Activated B cell treated with CpG ODN at 0.5 μM for 24 hours (primary cell): ENCODE measurements around the gene IRF5. TPM values are rescaled to one million over a fixed set of nuclear protein-coding genes. Genes with fewer than 3 reads are reported as not detected.

Experiments used
- ATAC-seq: fragments of 200-7000 bp; cut with Tn5 transposase; one replicate; pipeline ENCODE4 v1.10.0; 2021; ENCODE audit warnings: low read depth, mild to moderate bottlenecking, moderate library complexity
- CTCF ChIA-PET: fragments of 350-600 bp; sonication (Branson Sonifier 250); formaldehyde crosslinking; loops from one replicate; lab custom pipeline; 2021; ENCODE audit warnings: antibody characterized with exemption; lab: Charles Lee
- POLR2A ChIA-PET: fragments of 350-600 bp; sonication (Branson Sonifier 250); formaldehyde crosslinking; loops from one replicate; lab custom pipeline; 2021; ENCODE audit warnings: antibody characterized with exemption; lab: Charles Lee
- DNase-seq: peaks from one replicate; pipeline ENCODE4 v3.0.0; 2022
- H3K27ac Mint-ChIP-seq: one replicate; pipeline ENCODE4 v1.8.0; 2020; ENCODE audit warnings: mixed read lengths
- H3K27me3 Mint-ChIP-seq: one replicate; pipeline ENCODE4 v1.8.0; 2021; ENCODE audit warnings: mixed read lengths
- H3K36me3 Mint-ChIP-seq: one replicate; pipeline ENCODE4 v1.8.0; 2021; ENCODE audit warnings: low read depth, mixed read lengths
- H3K4me1 Mint-ChIP-seq: one replicate; pipeline ENCODE4 v1.8.0; 2021; ENCODE audit warnings: mixed read lengths
- H3K4me3 Mint-ChIP-seq: one replicate; pipeline ENCODE4 v1.8.0; 2020; ENCODE audit warnings: mild to moderate bottlenecking, mixed read lengths
- H3K9me3 Mint-ChIP-seq: one replicate; pipeline ENCODE4 v1.8.0; 2020; ENCODE audit warnings: mixed read lengths
- intact Hi-C: fragments of 100-400 bp; cut with micrococcal nuclease; formaldehyde crosslinking; loops from one replicate; pipeline ENCODE4 v1.15.1; 2024
- total RNA-seq: library from RNA; stranded (reverse); gene quantifications from 2 replicates; pipeline ENCODE4 v1.2.3, GENCODE V29; 2022
- TF ChIP-seq, protein P1 (sequence below): fragments of 200-600 bp; IDR thresholded peaks from one replicate; pipeline ENCODE4 v1.8.0; 2022; ENCODE audit warnings: antibody characterized with exemption, mild to moderate bottlenecking

The IRF5 gene
- total RNA-seq, 1 donor from 2014 or later: 164 TPM

DNA sequence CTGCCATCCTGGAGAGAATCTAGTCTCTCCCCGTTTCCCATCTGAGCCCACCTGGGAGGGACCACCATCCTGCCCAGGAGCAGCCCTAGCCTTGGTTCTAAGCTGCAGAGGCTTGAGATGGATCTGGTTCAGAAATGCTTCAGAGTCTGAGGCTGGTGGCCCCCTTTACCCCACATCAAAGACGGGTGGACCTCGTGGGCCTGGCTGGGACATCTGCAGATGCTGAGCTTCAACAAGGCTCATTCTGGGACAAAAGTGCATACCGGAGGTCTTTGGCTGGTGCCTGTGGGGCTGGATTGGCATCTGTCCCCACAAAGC lies 4.9 kb upstream of the IRF5 start:
- Mint-ChIP-seq H3K4me1 (peaks cover 47% of the 10 kb centered on the region), H3K4me3 (peak overlapping the region; percentile 79), H3K27ac (peak overlapping the region; percentile 92), H3K36me3 (peaks cover 2% of the 10 kb centered on the region), H3K9me3 (no peaks in the 10 kb centered on the region), H3K27me3 (no peaks in the 10 kb centered on the region)
- intact Hi-C loops: loop anchor here (1.0 to 10.0 kb wide), 2 partner anchors 8 to 682 kb away; partner anchors contain the start of gene NRF1
- DNase-seq (no peak), ATAC-seq (no peak)
- TF ChIP-seq, protein P1, sequence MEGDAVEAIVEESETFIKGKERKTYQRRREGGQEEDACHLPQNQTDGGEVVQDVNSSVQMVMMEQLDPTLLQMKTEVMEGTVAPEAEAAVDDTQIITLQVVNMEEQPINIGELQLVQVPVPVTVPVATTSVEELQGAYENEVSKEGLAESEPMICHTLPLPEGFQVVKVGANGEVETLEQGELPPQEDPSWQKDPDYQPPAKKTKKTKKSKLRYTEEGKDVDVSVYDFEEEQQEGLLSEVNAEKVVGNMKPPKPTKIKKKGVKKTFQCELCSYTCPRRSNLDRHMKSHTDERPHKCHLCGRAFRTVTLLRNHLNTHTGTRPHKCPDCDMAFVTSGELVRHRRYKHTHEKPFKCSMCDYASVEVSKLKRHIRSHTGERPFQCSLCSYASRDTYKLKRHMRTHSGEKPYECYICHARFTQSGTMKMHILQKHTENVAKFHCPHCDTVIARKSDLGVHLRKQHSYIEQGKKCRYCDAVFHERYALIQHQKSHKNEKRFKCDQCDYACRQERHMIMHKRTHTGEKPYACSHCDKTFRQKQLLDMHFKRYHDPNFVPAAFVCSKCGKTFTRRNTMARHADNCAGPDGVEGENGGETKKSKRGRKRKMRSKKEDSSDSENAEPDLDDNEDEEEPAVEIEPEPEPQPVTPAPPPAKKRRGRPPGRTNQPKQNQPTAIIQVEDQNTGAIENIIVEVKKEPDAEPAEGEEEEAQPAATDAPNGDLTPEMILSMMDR: no peak
- ChIA-PET CTCF (interaction anchor here (1.0 to 1.5 kb wide), 4 partner anchors 18 to 285 kb away, joined by 3 to 8 read pairs (median 4); no protein-coding TSS in a partner anchor), POLR2A (interaction anchor here (1.5 to 1.8 kb wide), 5 partner anchors 8 to 122 kb away, joined by 4 to 11 read pairs (median 6); partner anchors contain the start of gene TNPO3)

DNA sequence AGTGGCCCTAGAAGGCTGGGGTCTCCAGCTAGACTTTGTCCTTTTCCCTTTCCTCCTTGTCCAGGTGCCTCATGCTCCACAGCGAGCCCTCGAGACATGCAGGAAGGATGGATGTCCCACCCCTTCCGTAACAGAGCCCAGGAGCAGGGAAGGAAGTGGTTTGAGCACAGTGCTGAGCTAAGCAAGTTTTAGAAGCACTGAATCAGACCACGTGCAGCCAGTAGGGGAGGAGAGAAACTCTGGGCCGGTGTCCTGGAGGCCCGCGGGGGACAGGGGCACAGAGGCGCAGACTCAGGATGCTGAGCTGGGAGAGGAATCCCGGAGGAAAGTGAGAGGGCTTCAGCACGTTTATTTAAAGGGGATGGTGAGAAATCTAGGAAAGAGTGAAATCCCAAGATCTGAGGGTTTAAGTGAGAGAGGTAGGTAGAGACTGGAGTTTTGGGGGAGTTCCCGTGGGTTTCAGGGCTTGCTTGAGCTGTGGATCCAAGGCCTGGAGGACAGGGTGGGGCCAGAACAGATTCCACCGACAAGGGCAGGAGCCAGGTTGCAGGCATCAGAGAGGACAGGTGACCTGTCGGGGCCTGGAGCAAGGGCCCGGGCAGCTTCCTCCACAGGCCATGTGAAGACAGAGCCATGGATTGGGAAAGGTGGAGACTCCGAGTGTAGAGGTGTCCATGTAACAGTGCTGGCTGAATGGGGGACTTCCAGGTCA lies 4.4 kb upstream of the IRF5 start:
- ChIA-PET POLR2A (interaction anchor here (0.6 to 2.6 kb wide), 9 partner anchors 8 to 121 kb away, joined by 3 to 12 read pairs (median 5); partner anchors contain the start of gene TNPO3), CTCF (interaction anchor here (1.0 to 1.5 kb wide), 4 partner anchors 19 to 285 kb away, joined by 3 to 8 read pairs (median 4); no protein-coding TSS in a partner anchor)
- no peak for DNase-seq
- H3K27me3 Mint-ChIP-seq: no peaks in the 10 kb centered on the region
- H3K27ac Mint-ChIP-seq: peak overlapping the region; percentile 92
- H3K9me3 Mint-ChIP-seq: no peaks in the 10 kb centered on the region
- peak overlapping the region; percentile 79 for H3K4me3 Mint-ChIP-seq
- intact Hi-C loops: loop anchor here (1.0 to 10.0 kb wide), 2 partner anchors 8 to 681 kb away; partner anchors contain the start of gene NRF1
- peaks cover 47% of the 10 kb centered on the region for H3K4me1 Mint-ChIP-seq
- peak; percentile 43 for ATAC-seq
- peaks cover 3% of the 10 kb centered on the region for H3K36me3 Mint-ChIP-seq
- TF ChIP-seq, protein P1: no peak

DNA sequence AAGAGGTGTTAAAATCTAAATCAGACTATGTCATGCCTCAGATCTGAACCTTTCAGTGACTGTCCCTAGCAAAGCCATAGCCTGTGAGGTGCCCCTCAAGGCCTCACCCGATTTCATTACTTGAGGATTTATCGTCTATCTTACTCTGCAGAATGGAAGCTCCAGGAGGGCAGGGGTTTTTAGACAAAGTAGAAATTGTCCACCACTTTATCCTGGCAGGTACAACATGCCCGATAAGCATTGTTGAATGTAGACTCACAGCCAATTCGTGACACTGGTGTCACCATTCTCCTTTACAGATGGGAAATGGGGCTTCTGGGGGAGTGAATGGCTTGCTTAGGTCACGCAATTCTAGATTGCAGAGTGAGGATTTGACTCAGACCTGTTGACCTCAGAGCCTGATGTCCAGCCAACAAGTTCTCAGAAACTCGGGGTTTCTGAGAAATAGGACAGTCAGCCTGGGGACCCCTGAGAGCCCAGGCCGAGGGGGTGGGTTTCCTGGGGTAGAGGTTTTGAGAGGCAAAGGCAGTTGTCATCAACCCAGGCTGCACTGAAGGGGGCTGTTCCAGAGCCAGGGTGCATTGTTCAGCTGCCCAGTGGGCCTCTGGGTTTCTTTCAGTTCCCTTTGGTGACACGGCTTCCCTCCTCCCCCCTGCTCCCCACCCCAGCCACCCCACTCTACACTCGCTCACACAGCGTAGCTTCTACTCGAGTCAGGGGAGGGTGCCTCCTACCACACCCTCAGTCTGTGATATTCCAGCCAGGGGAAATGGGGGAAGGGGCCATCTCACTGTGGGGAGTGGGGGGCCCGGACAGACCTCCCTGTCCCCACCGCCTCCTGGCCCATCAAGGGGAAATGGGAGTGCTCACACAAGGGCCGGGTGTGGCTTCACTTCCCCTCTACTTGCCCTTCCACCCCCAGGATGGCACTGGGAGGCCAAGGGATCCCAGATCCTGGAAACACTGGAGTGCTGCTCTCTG lies 3.1 kb upstream of the IRF5 start:
- Mint-ChIP-seq H3K4me1 (peaks cover 53% of the 10 kb centered on the region), H3K27me3 (no peaks in the 10 kb centered on the region), H3K36me3 (peaks cover 7% of the 10 kb centered on the region), H3K27ac (peak overlapping the region; percentile 79), H3K9me3 (no peaks in the 10 kb centered on the region), H3K4me3 (peak overlapping the region; percentile 65)
- ChIA-PET CTCF (interaction anchor here (0.5 to 1.5 kb wide), 3 partner anchors 157 to 919 kb away, joined by 3 to 4 read pairs (median 4); no protein-coding TSS in a partner anchor), POLR2A (interaction anchor here (0.6 to 2.6 kb wide), 9 partner anchors 20 to 212 kb away, joined by 3 to 12 read pairs (median 5); no protein-coding TSS in a partner anchor)
- ATAC-seq: peak; percentile 40
- intact Hi-C loops: loop anchor here (5.0 to 10.0 kb wide), 2 partner anchors 142 to 680 kb away; partner anchors contain the start of genes CCDC136 and NRF1
- no peak for DNase-seq
- TF ChIP-seq, protein P1: no peak

DNA sequence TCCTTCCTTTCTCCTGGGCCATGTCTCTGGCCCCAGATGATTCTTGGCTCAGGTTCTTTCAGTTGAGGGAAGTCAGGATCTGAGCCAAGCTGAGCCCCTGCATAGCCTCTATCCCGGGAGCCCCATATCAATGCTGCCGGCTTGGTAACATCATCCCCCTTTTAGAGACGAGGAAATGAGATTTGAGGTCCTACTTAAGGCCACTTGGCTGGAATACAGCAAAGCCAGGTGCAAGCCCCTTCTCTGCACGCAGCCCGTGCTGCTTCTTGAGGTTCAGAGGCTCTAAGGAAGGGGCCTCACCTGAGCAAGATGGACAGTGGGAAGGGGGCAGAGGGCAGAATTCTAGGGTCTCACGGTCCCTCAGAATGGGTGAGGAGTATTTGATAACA lies 2.4 kb upstream of the IRF5 start:
- CTCF ChIA-PET: interaction anchor here (0.5 to 1.5 kb wide), 2 partner anchors 32 to 918 kb away, joined by 3 read pairs; no protein-coding TSS in a partner anchor
- Mint-ChIP-seq H3K9me3 (no peaks in the 10 kb centered on the region), H3K36me3 (peaks cover 7% of the 10 kb centered on the region), H3K4me3 (peak overlapping the region; percentile 65), H3K27ac (peak overlapping the region; percentile 79), H3K4me1 (peaks cover 60% of the 10 kb centered on the region), H3K27me3 (no peaks in the 10 kb centered on the region)
- TF ChIP-seq, protein P1: no peak
- ATAC-seq: no peak
- intact Hi-C loops: loop anchor here (5.0 to 10.0 kb wide), 2 partner anchors 143 to 679 kb away; partner anchors contain the start of genes CCDC136 and NRF1
- no peak for DNase-seq
- POLR2A ChIA-PET: interaction anchor here (0.6 to 2.6 kb wide), 7 partner anchors 19 to 211 kb away, joined by 3 to 12 read pairs (median 5); no protein-coding TSS in a partner anchor
